Panc1 (cell line): ENCODE data around the gene CPT2.

Experiments
- CTCF ChIP-seq: fragments of 450-650 bp; IDR thresholded peaks from 2 replicates; pipeline ENCODE4 v1.5.1; 2017; ENCODE audit warnings: mild to moderate bottlenecking
- POLR2AphosphoS5 ChIP-seq: IDR thresholded peaks from 2 replicates; pipeline ENCODE4 v1.6.1; 2012; ENCODE audit warnings: mild to moderate bottlenecking, low read depth, low read length, moderate library complexity
- REST ChIP-seq, 2 experiments: IDR thresholded peaks; 2 replicates each; pipeline ENCODE4 v1.6.1; 2011 to 2012; ENCODE audit warnings: low read depth in 2 of 2, control low read depth in 1 of 2, low read length in 1 of 2, mild to moderate bottlenecking in 1 of 2, moderate library complexity in 1 of 2; ENCODE audit not compliant: insufficient read depth in 1 of 2
- SIN3A ChIP-seq: IDR thresholded peaks from 2 replicates; pipeline ENCODE4 v1.6.1; 2012; ENCODE audit warnings: low read depth, mild to moderate bottlenecking, low read length, moderate library complexity, borderline replicate concordance; ENCODE audit not compliant: insufficient read depth

- TF ChIP-seq CTCF: no peak
- no peak for TF ChIP-seq POLR2AphosphoS5
- no peak for TF ChIP-seq SIN3A
- no peak for TF ChIP-seq REST (IDR thresholded peaks at IDR 0.05; ENCODE audit: insufficient read depth in 1 of 2, low read depth in 2 of 2, low read length in 1 of 2)
These were observed 14.3 kb downstream of the CPT2 start for GRCh38 chr1:53210954-53211353.
